Activated naive CD4-positive, alpha-beta T cell treated with anti-CD3 and anti-CD28 coated beads, Interleukin-2, amount 50 U/mL, for 72 hours (primary cell): ENCODE data around the gene RABL2B. TPM values are rescaled to one million over a fixed set of nuclear protein-coding genes. Genes with fewer than 3 reads are reported as not detected.
"Not testable (repeated sequence)": the region's sequence is repeated elsewhere in the genome, so short reads cannot be mapped to it uniquely, and the experiment has no call there.

Experiments used
- ATAC-seq, 2 donors: fragments of 150-1000 bp; cut with Tn5 transposase; 2 replicates each; pipeline ENCODE4 v1.10.0; 2021; ENCODE audit warnings: mild to moderate bottlenecking in 2 of 2, moderate library complexity in 2 of 2
- DNase-seq, 2 donors: peaks; one replicate each; pipeline ENCODE4 v3.0.0; 2021 to 2022; ENCODE audit warnings: low spot score in 2 of 2
- H3K27ac Mint-ChIP-seq, 2 donors: one replicate each; pipeline ENCODE4 v1.8.0; 2022; ENCODE audit warnings: mild to moderate bottlenecking in 2 of 2, mixed read lengths in 2 of 2
- H3K36me3 Mint-ChIP-seq, 2 donors: one replicate each; pipeline ENCODE4 v1.8.0; 2022; ENCODE audit warnings: mixed read lengths in 2 of 2
- H3K9me3 Mint-ChIP-seq, 2 donors: one replicate each; pipeline ENCODE4 v1.8.0; 2022; ENCODE audit warnings: mixed read lengths in 2 of 2
- total RNA-seq, 2 donors: library from RNA; stranded (reverse); gene quantifications; one replicate each; pipeline ENCODE4 v1.2.3, GENCODE V29; 2022

Gene RABL2B
- total RNA-seq, 2 donors from 2014 or later, result 7.2 to 22.6 TPM

DNA sequence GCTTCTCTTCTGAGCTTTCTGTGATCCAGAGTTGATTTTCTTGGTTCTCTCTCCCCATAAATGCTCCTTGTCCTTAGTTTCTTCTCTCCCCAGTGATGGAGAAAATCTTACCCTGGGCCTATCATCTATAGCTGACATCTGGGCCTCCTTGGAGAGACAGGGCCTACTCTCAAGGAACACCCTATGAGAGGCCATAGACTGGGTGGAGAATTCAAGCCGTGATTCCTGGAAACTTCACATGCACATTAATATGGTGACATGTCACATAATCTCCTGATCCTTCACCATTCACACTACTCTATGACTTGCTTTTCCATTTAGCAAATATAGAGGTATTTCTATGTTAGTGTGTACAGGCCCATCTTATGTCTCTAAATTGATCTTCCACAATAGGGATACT is 35.9 kb downstream of the RABL2B start:
- not testable (repeated sequence) for H3K9me3 Mint-ChIP-seq, DNase-seq, H3K36me3 Mint-ChIP-seq, ATAC-seq, H3K27ac Mint-ChIP-seq

DNA sequence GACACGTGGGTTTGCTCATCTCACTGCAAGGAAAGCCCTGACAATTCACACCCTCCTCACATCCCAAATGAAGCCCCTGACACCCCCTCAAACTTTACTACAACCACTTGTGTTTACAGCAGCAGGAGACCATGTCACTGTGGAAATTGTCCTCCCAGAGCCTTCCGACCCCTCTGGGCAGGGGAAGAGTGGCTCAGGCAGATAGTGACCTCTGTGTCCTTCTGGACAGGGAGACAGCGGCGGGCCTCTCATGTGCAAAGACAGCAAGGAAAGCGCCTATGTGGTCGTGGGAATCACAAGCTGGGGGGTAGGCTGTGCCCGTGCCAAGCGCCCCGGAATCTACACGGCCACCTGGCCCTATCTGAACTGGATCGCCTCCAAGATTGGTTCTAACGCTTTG is 39.0 kb downstream of the RABL2B start:
- H3K27ac Mint-ChIP-seq, H3K36me3 Mint-ChIP-seq, H3K9me3 Mint-ChIP-seq, DNase-seq, ATAC-seq: not testable (repeated sequence)

DNA sequence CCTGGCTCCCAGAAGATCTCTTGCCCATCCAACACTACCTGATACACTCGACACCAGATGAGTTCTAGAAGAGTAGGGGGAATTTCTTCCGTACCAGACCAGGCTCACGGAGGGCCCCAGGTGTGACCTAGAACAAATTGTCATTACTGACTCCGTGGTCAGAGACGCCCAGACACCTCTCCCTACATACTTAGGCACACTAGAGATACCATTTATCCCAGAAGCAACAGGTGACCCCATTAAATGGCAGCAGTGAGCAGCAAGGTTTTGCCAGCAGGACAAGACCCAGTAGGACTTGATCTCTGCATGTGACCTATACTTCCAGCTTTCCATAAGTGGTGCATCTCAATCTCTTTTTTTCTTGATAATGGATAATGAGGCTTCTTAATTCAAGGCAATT is 42.7 kb downstream of the RABL2B start:
- not testable (repeated sequence) for H3K9me3 Mint-ChIP-seq, H3K36me3 Mint-ChIP-seq, ATAC-seq, DNase-seq, H3K27ac Mint-ChIP-seq

DNA sequence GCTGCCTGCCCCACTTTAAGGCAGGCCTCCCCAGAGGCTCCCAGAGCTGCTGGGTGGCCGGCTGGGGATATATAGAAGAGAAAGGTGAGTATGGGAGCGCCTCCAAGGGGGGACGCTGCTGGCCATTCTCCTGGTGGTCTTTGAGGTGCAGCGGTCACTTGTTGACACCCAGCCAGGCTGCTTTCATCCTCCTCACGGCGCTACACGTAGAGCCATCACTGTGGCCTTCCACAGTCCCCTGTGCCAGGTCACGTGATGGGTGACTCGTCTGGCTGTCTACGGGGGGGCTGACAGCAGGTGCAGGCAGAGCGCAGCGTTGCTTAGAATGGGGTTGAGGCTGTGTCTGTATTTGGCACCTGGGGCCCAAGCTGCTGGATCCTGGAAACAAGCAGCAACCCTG is 43.5 kb downstream of the RABL2B start:
- Mint-ChIP-seq H3K36me3 (no peaks in the 10 kb centered on the region), H3K27ac (no peak overlapping the region), H3K9me3 (no peaks in the 10 kb centered on the region)
- ATAC-seq (no peak), DNase-seq (no peak)

DNA sequence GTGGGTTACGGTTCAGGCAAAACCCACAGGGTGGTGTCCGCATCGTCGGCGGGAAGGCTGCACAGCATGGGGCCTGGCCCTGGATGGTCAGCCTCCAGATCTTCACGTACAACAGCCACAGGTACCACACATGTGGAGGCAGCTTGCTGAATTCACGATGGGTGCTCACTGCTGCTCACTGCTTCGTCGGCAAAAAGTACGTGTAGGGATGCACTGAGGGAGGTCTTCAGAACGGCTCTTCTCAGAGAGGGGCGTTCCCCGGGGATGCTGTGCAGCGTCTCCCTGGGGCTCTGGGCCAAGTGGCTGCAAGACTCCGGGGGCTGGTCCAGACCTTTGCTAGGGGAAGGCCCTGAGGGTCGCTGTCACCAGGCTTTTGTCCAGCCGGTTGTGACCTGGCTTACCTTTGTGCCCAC is 44.2 kb downstream of the RABL2B start:
- H3K36me3 Mint-ChIP-seq, result no peaks in the 10 kb centered on the region
- H3K27ac Mint-ChIP-seq, result no peak overlapping the region
- H3K9me3 Mint-ChIP-seq, result no peaks in the 10 kb centered on the region
- no peak for ATAC-seq
- no peak for DNase-seq

DNA sequence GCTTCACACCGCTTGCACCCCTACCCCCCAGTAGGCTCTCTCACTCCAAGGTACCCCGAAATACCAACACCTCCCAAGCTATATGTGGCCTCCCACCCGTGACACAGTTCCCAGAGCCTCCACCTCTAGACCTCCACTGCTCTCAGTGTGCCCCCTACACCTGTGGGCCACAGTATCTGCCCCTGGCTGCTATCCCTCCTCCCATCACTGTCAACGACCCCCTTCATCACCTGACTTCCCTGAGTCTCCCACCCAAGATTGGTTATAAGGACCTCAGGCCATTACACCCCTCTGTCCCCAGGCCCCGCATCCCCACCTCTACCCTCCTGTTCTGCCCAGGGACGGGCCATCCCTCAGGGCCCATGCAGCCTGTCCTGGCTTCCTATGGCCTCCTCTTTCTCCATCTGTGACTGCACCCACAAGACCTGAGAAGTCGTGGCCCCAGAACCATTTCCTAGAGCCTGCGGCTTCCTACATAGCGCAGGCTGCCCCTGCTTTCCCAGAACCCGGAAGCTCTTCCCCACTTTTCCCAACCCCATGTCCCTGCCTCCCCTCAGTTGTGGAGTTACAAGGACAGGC is 44.7 kb downstream of the RABL2B start:
- DNase-seq, result peak in 1 of 2 donors; percentile 31
- H3K9me3 Mint-ChIP-seq, result no peaks in the 10 kb centered on the region
- H3K36me3 Mint-ChIP-seq, result no peaks in the 10 kb centered on the region
- ATAC-seq, result no peak
- H3K27ac Mint-ChIP-seq, result peak overlapping the region in 1 of 2 donors; percentile 82

DNA sequence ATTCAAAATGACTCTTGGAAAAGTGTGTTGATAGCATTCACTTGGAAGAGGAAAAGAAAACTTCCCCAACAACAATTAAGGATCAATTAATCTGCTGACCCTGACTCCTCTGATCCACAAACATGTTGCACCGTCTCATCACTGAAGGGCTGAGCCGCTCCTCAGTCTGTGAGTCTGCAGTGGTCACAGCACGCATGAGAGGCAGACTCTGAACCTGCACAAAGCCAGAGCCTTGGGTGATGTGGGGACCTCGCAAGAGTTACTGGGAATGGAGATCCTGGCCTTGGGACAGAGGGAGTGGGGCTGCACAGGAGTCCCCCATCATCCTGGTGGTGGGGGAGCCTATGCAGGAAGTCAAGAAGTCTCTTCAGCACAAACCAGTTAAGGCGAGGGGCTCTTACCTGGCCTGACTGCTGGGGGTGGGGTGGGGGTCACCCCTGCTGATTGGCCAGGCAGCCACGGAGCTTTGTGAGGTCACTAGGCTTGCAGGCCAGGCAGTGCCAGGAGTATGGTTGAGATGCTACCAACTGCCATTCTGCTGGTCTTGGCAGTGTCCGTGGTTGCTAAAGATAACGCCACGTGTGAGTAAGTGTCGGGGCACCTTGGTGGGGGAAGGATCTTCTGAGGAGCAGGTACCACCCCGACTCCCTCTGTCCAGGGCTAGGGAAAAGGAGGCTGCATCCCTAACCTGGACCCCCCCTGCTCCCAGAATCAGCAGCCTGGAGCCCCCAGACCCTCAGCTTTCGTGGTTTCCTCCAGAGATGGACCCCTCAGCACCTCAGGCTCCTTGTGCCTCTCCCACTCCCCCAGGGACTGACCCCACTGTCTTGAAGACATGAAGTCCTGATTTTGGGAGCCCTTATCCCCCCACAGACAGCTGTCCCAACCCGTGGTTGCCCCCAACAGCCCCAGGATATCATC is 45.4 kb downstream of the RABL2B start, which contains the start of gene ACR:
ACR (plus strand) TSS at position 477 of the 921 bp plus-strand sequence; CDS start at position 509, 32 bp downstream.
- ATAC-seq (no peak), DNase-seq (peak in 1 of 2 donors; percentile 49)
- Mint-ChIP-seq H3K9me3 (no peaks in the 10 kb centered on the region), H3K27ac (peak within 1 kb of the TSS in 1 of 2 donors; percentile 82), H3K36me3 (no peaks in the 10 kb centered on the region)

DNA sequence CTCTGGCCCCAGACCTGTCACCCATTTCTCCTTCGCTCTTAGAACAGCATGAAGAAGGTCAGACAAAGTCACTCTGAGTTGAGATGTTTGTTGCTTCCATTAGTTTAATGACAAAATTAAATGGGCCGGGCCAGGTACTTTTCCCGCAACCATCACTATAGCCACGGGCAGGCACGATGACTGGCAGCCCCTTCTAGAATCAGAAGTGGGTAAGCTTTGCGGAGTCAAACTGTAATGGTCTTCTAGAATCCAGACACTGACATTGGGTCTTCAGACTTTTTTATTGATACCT is 47.8 kb downstream of the RABL2B start:
- H3K36me3 Mint-ChIP-seq, result no peaks in the 10 kb centered on the region
- ATAC-seq (no peak), DNase-seq (peak in 1 of 2 donors; percentile 16)
- H3K9me3 Mint-ChIP-seq, result no peaks in the 10 kb centered on the region
- no peak overlapping the region for H3K27ac Mint-ChIP-seq

DNA sequence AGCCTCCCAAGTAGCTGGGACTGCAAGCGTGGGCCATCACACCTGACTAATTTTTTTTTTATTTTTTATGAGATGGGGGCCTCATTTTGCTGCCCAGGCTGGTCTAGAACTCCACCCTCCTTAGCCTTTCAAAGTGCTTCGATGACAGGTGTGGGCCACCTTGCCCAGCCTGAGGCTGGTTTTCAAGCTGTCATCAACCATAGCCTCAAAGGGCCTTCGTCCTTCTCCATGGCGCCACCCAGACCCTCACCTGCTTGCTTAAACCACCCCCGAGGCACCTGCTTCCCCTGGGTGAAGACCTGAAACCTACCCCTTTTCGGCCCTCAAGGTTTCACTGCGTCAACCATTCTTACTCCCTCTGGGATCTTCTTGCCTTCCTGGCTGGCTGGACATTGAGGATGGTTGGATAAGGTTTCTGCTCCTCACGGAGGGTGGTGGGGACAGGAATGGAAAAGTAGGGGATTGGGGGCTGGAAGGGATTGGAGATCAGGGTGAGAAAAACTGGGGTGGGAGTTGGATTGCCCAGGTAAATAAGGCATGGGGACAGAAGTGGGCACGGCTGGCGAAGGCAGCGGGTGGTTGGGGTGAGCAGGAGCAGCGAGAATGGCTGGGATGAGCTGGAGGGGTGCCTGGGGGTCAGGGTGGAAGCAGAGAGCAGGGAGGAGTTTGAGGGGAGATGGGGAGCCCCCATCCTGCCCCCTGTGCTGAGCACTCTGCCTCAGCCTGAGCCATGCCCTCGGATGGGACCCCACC is 48.3 kb downstream of the RABL2B start:
- Mint-ChIP-seq H3K9me3 (no peaks in the 10 kb centered on the region), H3K36me3 (no peaks in the 10 kb centered on the region), H3K27ac (no peak overlapping the region)
- ATAC-seq (no peak), DNase-seq (peak in 1 of 2 donors; percentile 25)

DNA sequence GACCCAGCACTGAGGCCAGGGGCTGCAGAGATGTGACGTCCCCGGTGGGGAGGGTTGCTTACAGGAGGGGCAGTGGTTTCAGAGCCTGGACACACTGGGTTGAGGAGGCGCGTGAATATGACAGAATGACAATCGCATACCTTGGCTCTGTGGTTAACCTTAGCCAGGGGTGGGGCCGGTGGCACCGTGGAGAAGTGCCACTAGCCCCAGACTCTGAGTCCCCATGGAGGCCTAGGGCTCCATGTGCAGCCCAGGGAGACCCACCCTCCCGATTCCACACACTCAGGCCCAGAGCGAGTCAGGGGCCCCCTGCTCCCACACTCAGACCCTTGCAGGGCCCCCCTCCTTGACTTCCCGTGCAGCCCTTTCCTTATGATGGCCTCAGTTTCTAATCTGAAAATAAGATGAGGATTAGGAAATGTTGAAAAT is 49.1 kb downstream of the RABL2B start:
- no peaks in the 10 kb centered on the region for H3K36me3 Mint-ChIP-seq
- no peaks in the 10 kb centered on the region for H3K9me3 Mint-ChIP-seq
- no peak overlapping the region for H3K27ac Mint-ChIP-seq
- DNase-seq (no peak), ATAC-seq (no peak)

DNA sequence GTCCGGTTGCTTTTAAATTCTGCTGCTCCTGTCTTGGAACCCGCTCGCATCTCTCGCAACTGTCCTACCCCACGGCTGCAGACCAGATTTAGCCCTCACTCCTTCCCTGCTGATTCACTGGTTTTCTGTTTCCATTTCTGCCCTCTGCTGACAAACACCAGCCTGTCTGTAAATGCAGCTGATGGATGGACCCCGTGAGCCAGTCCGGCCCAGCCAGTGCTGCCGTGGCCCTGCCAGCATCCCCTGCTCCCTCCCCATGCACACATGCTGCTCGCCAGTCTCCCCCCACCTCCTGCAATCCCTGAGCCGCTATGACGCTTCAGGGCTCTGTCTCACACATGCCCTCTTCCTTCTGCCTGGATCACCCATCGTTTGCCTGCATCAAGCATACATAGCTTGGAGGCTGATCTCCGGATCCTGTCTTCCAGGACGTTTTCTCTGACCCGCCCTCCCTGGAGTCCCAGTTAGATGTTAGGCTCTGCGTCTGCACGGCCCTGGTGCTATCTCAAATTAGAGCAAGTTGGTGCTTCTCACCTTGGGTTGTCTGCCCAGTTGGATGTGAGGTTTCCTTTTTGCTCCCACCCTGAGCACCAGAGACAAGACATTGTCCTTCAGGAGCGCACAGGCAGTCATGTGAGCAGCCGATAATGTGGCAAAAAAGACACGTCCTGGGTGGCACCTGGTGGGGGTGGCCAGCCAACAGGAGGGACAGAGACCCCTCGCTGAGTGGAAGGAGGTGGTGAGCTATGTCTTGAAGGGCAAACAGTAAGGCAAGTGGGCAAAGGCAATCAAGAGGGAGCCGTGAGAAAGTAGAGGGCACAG is 49.7 kb downstream of the RABL2B start:
- DNase-seq, result peak in 1 of 2 donors; percentile 46
- Mint-ChIP-seq H3K27ac (peak overlapping the region in 1 of 2 donors; percentile 70), H3K9me3 (no peaks in the 10 kb centered on the region), H3K36me3 (no peaks in the 10 kb centered on the region)
- ATAC-seq, result no peak

DNA sequence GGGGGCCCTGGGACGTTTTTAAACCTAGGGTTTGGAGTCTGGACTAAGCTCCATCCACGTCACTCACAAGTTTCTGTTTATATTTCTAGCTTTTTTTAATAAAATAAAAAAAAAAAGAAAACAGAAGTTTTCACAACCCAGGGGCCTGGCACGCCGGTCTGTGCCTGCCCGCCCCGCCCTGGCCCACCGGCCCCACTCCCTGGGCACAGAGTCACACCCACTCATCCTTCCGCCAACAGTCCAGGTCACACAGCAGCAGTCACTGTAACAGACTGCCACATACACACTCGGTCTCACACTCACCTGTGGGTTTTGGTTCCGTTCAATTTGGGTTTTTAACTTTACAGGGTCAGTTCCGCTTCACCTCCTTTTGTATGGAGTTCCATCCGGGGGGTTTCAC is 50.8 kb downstream of the RABL2B start:
- ATAC-seq (no peak), DNase-seq (peak in 1 of 2 donors; percentile 25)
- H3K27ac Mint-ChIP-seq, result no peak overlapping the region
- H3K9me3 Mint-ChIP-seq, result no peaks in the 10 kb centered on the region
- no peaks in the 10 kb centered on the region for H3K36me3 Mint-ChIP-seq

DNA sequence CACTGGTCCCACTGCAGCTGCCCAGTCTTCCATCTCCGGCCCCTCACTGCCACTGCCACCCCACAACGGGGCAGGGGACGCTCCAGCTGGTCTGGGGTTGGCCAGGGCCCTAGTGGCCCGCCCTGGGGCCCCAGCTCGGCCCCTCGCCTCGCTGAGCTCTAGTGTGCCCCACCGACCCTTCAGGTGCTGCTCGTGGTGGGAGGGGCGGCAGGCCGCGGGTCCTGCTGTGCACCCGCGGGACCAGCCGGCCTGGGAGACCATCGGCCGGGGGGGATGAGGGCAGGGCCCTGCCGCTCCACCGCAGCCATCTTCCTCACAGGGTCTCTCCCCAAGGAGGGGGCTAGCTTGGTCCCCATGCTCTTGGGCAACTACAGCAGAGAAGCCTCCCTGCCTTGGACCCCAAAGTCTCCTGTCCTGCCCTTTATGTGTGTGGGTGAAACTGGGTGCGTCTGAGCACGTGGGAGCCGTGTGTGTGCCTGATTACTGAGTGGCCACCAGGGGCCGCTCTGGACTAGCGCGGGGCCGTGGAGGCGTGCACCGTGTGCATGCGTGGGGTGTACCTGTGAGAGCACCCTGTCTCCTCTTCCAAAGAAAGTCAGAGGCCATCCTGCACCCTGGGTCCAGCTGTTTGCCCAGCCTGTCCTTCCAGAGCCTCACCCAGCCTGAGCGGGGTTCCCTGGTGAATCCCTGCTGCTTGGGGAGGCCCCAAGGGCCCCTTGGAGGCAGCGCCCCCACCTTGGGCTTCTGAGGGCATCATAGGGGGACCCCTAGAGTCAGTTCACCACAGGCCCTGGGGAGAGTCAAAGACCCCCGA is 51.4 kb downstream of the RABL2B start:
- DNase-seq (peak; percentile 52 to 60), ATAC-seq (peak; percentile 77 to 91)
- Mint-ChIP-seq H3K9me3 (no peaks in the 10 kb centered on the region), H3K36me3 (no peaks in the 10 kb centered on the region), H3K27ac (no peak overlapping the region)

DNA sequence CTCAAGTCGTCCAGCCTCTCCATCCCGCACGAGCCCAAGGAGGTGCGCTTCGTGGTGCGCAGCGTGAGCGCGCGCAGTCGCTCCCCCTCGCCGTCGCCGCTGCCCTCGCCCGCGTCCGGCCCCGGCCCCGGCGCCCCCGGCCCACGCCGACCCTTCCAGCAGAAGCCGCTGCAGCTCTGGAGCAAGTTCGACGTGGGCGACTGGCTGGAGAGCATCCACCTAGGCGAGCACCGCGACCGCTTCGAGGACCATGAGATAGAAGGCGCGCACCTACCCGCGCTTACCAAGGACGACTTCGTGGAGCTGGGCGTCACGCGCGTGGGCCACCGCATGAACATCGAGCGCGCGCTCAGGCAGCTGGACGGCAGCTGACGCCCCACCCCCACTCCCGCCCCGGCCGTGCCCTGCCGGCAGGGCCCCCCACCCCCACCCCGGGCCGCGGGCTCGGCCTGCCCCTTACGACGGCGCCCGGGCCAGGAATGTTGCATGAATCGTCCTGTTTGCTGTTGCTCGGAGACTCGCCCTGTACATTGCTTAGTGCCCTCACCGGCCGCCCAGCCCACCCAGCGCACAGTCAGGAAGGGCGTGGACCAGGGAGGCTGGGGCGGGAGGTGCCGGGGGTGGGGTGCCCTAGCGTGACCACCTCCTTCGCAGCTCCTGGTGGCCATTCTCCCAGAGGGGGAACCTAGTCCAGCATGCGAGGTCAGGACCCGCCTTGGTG is 52.3 kb downstream of the RABL2B start:
- ATAC-seq (no peak), DNase-seq (peak in 1 of 2 donors; percentile 40)
- Mint-ChIP-seq H3K9me3 (no peaks in the 10 kb centered on the region), H3K36me3 (no peaks in the 10 kb centered on the region), H3K27ac (no peak overlapping the region)
